Neural cell (in vitro differentiated cells): ENCODE measurements around the gene TBCK. TPM values are rescaled to one million over a fixed set of nuclear protein-coding genes. Genes with fewer than 3 reads are reported as not detected.

Source experiments
- H2AFZ ChIP-seq: fragments of 200-600, 300-800 bp; sonication (generic), shearing (Covaris generic); 2 replicates; pipeline ENCODE4 v1.6.0; 2014; ENCODE audit warnings: low read depth, mild to moderate bottlenecking, antibody characterized with exemption, low read length, moderate library complexity
- H3F3A ChIP-seq: fragments of 200-600 bp; shearing (Covaris generic); 2 replicates; pipeline ENCODE4 v1.6.1; 2016; ENCODE audit warnings: mild to moderate bottlenecking, moderate library complexity, mixed read lengths, antibody characterized with exemption, low read length; ENCODE audit not compliant: insufficient read depth, poor library complexity, severe bottlenecking
- H3K27ac ChIP-seq: fragments of 200-600, 300-800 bp; sonication (generic), shearing (Covaris generic); 2 replicates; pipeline ENCODE4 v1.5.1; 2014; ENCODE audit warnings: mild to moderate bottlenecking, low read length, moderate library complexity
- H3K27me3 ChIP-seq: fragments of 300-800, 200-600 bp; sonication (generic), shearing (Covaris generic); 2 replicates; pipeline ENCODE4 v1.6.0; 2014; ENCODE audit warnings: mild to moderate bottlenecking, low read depth, low read length, moderate library complexity; ENCODE audit not compliant: insufficient read depth
- H3K36me3 ChIP-seq: fragments of 300-800, 200-600 bp; sonication (generic), shearing (Covaris generic); 2 replicates; pipeline ENCODE4 v1.5.1; 2014; ENCODE audit warnings: mild to moderate bottlenecking, antibody characterized with exemption, low read length, moderate library complexity; ENCODE audit not compliant: insufficient read depth
- H3K4me2 ChIP-seq: fragments of 300-800, 200-600 bp; sonication (generic), shearing (Covaris generic); 2 replicates; pipeline ENCODE4 v1.6.0; 2014; ENCODE audit warnings: mild to moderate bottlenecking, low read length
- H3K4me3 ChIP-seq: fragments of 300-800, 200-600 bp; sonication (generic), shearing (Covaris generic); 2 replicates; pipeline ENCODE4 v1.5.1; 2014; ENCODE audit warnings: mild to moderate bottlenecking, low read length, moderate library complexity
- H3K79me2 ChIP-seq: fragments of 200-600 bp; shearing (Covaris generic); replicated peaks from 2 replicates; pipeline ENCODE4 v1.6.0; 2014; ENCODE audit warnings: mild to moderate bottlenecking, low read length, moderate library complexity; ENCODE audit not compliant: insufficient read depth
- H3K9ac ChIP-seq: fragments of 300-800, 200-600 bp; sonication (generic), shearing (Covaris generic); 2 replicates; pipeline ENCODE4 v1.6.1; 2016; ENCODE audit warnings: mild to moderate bottlenecking, low read length, mixed read lengths
- H3K9me2 ChIP-seq: fragments of 200-600 bp; shearing (Covaris generic); 2 replicates; pipeline ENCODE4 v1.6.1; 2016; ENCODE audit warnings: mild to moderate bottlenecking, low read length, mixed read lengths; ENCODE audit not compliant: insufficient read depth
- H3K9me3 ChIP-seq: fragments of 200-600, 300-800 bp; sonication (generic), shearing (Covaris generic); 2 replicates; pipeline ENCODE4 v1.6.1; 2016; ENCODE audit warnings: mild to moderate bottlenecking, mixed run types, low read length, moderate library complexity, mixed read lengths
- H4K20me1 ChIP-seq: fragments of 200-600 bp; shearing (Covaris generic); 2 replicates; pipeline ENCODE4 v1.6.1; 2016; ENCODE audit warnings: mild to moderate bottlenecking, mixed run types; ENCODE audit not compliant: insufficient read depth
- EP300 ChIP-seq: fragments of 450-650 bp; conservative IDR thresholded peaks from 2 replicates; pipeline ENCODE4 v1.6.1; 2014; ENCODE audit warnings: antibody characterized with exemption, mild to moderate bottlenecking, moderate library complexity; ENCODE audit not compliant: poor library complexity, severe bottlenecking
- EZH2 ChIP-seq: fragments of 200-600, 300-800 bp; shearing (Covaris generic), sonication (generic); IDR thresholded peaks from 2 replicates; pipeline ENCODE4 v1.6.1; 2014; ENCODE audit warnings: antibody characterized with exemption, low read length, borderline replicate concordance, mild to moderate bottlenecking; ENCODE audit not compliant: insufficient read depth, poor library complexity, severe bottlenecking
- MXI1 ChIP-seq: fragments of 450-650 bp; conservative IDR thresholded peaks from 2 replicates; pipeline ENCODE4 v1.6.1; 2014; ENCODE audit warnings: antibody characterized with exemption, mild to moderate bottlenecking; ENCODE audit not compliant: poor library complexity, severe bottlenecking
- POLR2AphosphoS5 ChIP-seq: IDR thresholded peaks from 2 replicates; pipeline ENCODE4 v1.6.1; 2012
- RAD21 ChIP-seq: fragments of 450-650 bp; conservative IDR thresholded peaks from 2 replicates; pipeline ENCODE4 v1.6.1; 2014; ENCODE audit warnings: antibody characterized with exemption, mild to moderate bottlenecking, moderate library complexity
- REST ChIP-seq: IDR thresholded peaks from 2 replicates; pipeline ENCODE4 v1.6.1; 2012; ENCODE audit warnings: borderline replicate concordance
- SMC3 ChIP-seq: fragments of 450-650 bp; conservative IDR thresholded peaks from 2 replicates; pipeline ENCODE4 v1.6.1; 2014; ENCODE audit warnings: antibody characterized with exemption, mild to moderate bottlenecking, moderate library complexity; ENCODE audit not compliant: poor library complexity
- TAF1 ChIP-seq: IDR thresholded peaks from 2 replicates; pipeline ENCODE4 v1.6.1; 2012; ENCODE audit warnings: low read depth
- polyA plus RNA-seq: library from polyadenylated mRNA; depleted of rRNA; stranded (reverse); fragments of >200 nt; gene quantifications from 2 replicates; pipeline ENCODE4 v1.2.3, GENCODE V29; 2014
- TF ChIP-seq, protein P1 (sequence below): fragments of 450-650 bp; IDR thresholded peaks from 2 replicates; pipeline ENCODE4 v1.5.1; 2014; ENCODE audit warnings: antibody characterized with exemption, mild to moderate bottlenecking, moderate library complexity; ENCODE audit not compliant: poor library complexity, severe bottlenecking

TBCK gene
- polyA plus RNA-seq, 1 donor from 2014 or later = 55.0 TPM

- TF ChIP-seq EP300 = no peak
These were observed 282.5 kb downstream of the TBCK start (continued) for GRCh38 chr4:106033469-106033868.

GRCh38 chr4:106032851-106033286 lies 283.1 kb downstream of the TBCK start:
- H3K27me3 ChIP-seq = no peaks in the 10 kb centered on the region
- H3K4me2 ChIP-seq = no peak overlapping the region
- H3K9me3 ChIP-seq = no peaks in the 10 kb centered on the region
- TF ChIP-seq EZH2 (no peak), REST (no peak), EP300 (no peak), MXI1 (no peak), RAD21 (no peak), TAF1 (no peak), POLR2AphosphoS5 (no peak)
- TF ChIP-seq, protein P1, sequence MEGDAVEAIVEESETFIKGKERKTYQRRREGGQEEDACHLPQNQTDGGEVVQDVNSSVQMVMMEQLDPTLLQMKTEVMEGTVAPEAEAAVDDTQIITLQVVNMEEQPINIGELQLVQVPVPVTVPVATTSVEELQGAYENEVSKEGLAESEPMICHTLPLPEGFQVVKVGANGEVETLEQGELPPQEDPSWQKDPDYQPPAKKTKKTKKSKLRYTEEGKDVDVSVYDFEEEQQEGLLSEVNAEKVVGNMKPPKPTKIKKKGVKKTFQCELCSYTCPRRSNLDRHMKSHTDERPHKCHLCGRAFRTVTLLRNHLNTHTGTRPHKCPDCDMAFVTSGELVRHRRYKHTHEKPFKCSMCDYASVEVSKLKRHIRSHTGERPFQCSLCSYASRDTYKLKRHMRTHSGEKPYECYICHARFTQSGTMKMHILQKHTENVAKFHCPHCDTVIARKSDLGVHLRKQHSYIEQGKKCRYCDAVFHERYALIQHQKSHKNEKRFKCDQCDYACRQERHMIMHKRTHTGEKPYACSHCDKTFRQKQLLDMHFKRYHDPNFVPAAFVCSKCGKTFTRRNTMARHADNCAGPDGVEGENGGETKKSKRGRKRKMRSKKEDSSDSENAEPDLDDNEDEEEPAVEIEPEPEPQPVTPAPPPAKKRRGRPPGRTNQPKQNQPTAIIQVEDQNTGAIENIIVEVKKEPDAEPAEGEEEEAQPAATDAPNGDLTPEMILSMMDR = no peak
- H2AFZ ChIP-seq = no peak overlapping the region
- H4K20me1 ChIP-seq = no peaks in the 10 kb centered on the region
- H3K36me3 ChIP-seq = no peaks in the 10 kb centered on the region
- no peaks in the 10 kb centered on the region for H3K79me2 ChIP-seq
- no peak overlapping the region for H3K4me3 ChIP-seq
- no peaks in the 10 kb centered on the region for H3F3A ChIP-seq
- H3K9ac ChIP-seq = no peak overlapping the region
- H3K9me2 ChIP-seq = no peaks in the 10 kb centered on the region
- no peak overlapping the region for H3K27ac ChIP-seq

DNA sequence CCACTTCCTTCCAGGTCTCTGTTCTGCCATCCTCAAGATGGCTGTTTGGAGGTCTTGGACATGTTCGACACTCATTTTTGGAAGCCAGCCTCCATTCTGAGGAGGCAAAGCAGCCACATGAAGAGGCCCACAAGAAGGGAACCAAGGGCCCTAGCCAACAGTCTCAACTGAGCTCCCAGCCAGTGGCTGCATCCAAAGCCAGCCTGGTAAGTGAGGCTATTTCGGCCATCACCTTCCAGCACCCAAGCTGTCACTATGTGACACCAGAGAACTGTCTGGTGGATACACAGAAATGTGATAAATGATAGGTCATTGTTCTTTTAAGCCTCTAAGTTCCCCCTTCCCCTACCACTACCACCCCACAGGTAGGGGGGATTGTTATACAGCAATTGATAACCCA lies 293.6 kb downstream of the TBCK start:
- no peaks in the 10 kb centered on the region for H3K79me2 ChIP-seq
- H3K4me3 ChIP-seq = no peak overlapping the region
- H3K27ac ChIP-seq = no peak overlapping the region
- H3K9me2 ChIP-seq = no peaks in the 10 kb centered on the region
- no peaks in the 10 kb centered on the region for H3K27me3 ChIP-seq
- no peaks in the 10 kb centered on the region for H4K20me1 ChIP-seq
- no peaks in the 10 kb centered on the region for H3K36me3 ChIP-seq
- H3K9me3 ChIP-seq = no peaks in the 10 kb centered on the region
- H3K4me2 ChIP-seq = no peak overlapping the region
- H3K9ac ChIP-seq = no peak overlapping the region
- no peaks in the 10 kb centered on the region for H3F3A ChIP-seq
- no peak overlapping the region for H2AFZ ChIP-seq
- no peak for TF ChIP-seq POLR2AphosphoS5
- TF ChIP-seq EZH2 = no peak
- TF ChIP-seq, protein P1 = no peak
- TF ChIP-seq RAD21 = no peak
- TF ChIP-seq EP300 = no peak
- no peak for TF ChIP-seq MXI1
- TF ChIP-seq SMC3 = no peak
- no peak for TF ChIP-seq TAF1
- TF ChIP-seq REST = no peak
